Neural cell (in vitro differentiated cells): ENCODE measurements around the gene DCBLD2. TPM values are rescaled to one million over a fixed set of nuclear protein-coding genes. Genes with fewer than 3 reads are reported as not detected.

Experiments used
- H2AFZ ChIP-seq: fragments of 200-600, 300-800 bp; sonication (generic), shearing (Covaris generic); 2 replicates; pipeline ENCODE4 v1.6.0; 2014; ENCODE audit warnings: low read depth, mild to moderate bottlenecking, antibody characterized with exemption, low read length, moderate library complexity
- H3F3A ChIP-seq: fragments of 200-600 bp; shearing (Covaris generic); 2 replicates; pipeline ENCODE4 v1.6.1; 2016; ENCODE audit warnings: mild to moderate bottlenecking, moderate library complexity, mixed read lengths, antibody characterized with exemption, low read length; ENCODE audit not compliant: insufficient read depth, poor library complexity, severe bottlenecking
- H3K27ac ChIP-seq: fragments of 200-600, 300-800 bp; sonication (generic), shearing (Covaris generic); 2 replicates; pipeline ENCODE4 v1.5.1; 2014; ENCODE audit warnings: mild to moderate bottlenecking, low read length, moderate library complexity
- H3K27me3 ChIP-seq: fragments of 300-800, 200-600 bp; sonication (generic), shearing (Covaris generic); 2 replicates; pipeline ENCODE4 v1.6.0; 2014; ENCODE audit warnings: mild to moderate bottlenecking, low read depth, low read length, moderate library complexity; ENCODE audit not compliant: insufficient read depth
- H3K36me3 ChIP-seq: fragments of 300-800, 200-600 bp; sonication (generic), shearing (Covaris generic); 2 replicates; pipeline ENCODE4 v1.5.1; 2014; ENCODE audit warnings: mild to moderate bottlenecking, antibody characterized with exemption, low read length, moderate library complexity; ENCODE audit not compliant: insufficient read depth
- H3K4me2 ChIP-seq: fragments of 300-800, 200-600 bp; sonication (generic), shearing (Covaris generic); 2 replicates; pipeline ENCODE4 v1.6.0; 2014; ENCODE audit warnings: mild to moderate bottlenecking, low read length
- H3K4me3 ChIP-seq: fragments of 300-800, 200-600 bp; sonication (generic), shearing (Covaris generic); 2 replicates; pipeline ENCODE4 v1.5.1; 2014; ENCODE audit warnings: mild to moderate bottlenecking, low read length, moderate library complexity
- H3K79me2 ChIP-seq: fragments of 200-600 bp; shearing (Covaris generic); replicated peaks from 2 replicates; pipeline ENCODE4 v1.6.0; 2014; ENCODE audit warnings: mild to moderate bottlenecking, low read length, moderate library complexity; ENCODE audit not compliant: insufficient read depth
- H3K9ac ChIP-seq: fragments of 300-800, 200-600 bp; sonication (generic), shearing (Covaris generic); 2 replicates; pipeline ENCODE4 v1.6.1; 2016; ENCODE audit warnings: mild to moderate bottlenecking, low read length, mixed read lengths
- H3K9me2 ChIP-seq: fragments of 200-600 bp; shearing (Covaris generic); 2 replicates; pipeline ENCODE4 v1.6.1; 2016; ENCODE audit warnings: mild to moderate bottlenecking, low read length, mixed read lengths; ENCODE audit not compliant: insufficient read depth
- H3K9me3 ChIP-seq: fragments of 200-600, 300-800 bp; sonication (generic), shearing (Covaris generic); 2 replicates; pipeline ENCODE4 v1.6.1; 2016; ENCODE audit warnings: mild to moderate bottlenecking, mixed run types, low read length, moderate library complexity, mixed read lengths
- H4K20me1 ChIP-seq: fragments of 200-600 bp; shearing (Covaris generic); 2 replicates; pipeline ENCODE4 v1.6.1; 2016; ENCODE audit warnings: mild to moderate bottlenecking, mixed run types; ENCODE audit not compliant: insufficient read depth
- EP300 ChIP-seq: fragments of 450-650 bp; conservative IDR thresholded peaks from 2 replicates; pipeline ENCODE4 v1.6.1; 2014; ENCODE audit warnings: antibody characterized with exemption, mild to moderate bottlenecking, moderate library complexity; ENCODE audit not compliant: poor library complexity, severe bottlenecking
- EZH2 ChIP-seq: fragments of 200-600, 300-800 bp; shearing (Covaris generic), sonication (generic); IDR thresholded peaks from 2 replicates; pipeline ENCODE4 v1.6.1; 2014; ENCODE audit warnings: antibody characterized with exemption, low read length, borderline replicate concordance, mild to moderate bottlenecking; ENCODE audit not compliant: insufficient read depth, poor library complexity, severe bottlenecking
- MXI1 ChIP-seq: fragments of 450-650 bp; conservative IDR thresholded peaks from 2 replicates; pipeline ENCODE4 v1.6.1; 2014; ENCODE audit warnings: antibody characterized with exemption, mild to moderate bottlenecking; ENCODE audit not compliant: poor library complexity, severe bottlenecking
- POLR2AphosphoS5 ChIP-seq: IDR thresholded peaks from 2 replicates; pipeline ENCODE4 v1.6.1; 2012
- RAD21 ChIP-seq: fragments of 450-650 bp; conservative IDR thresholded peaks from 2 replicates; pipeline ENCODE4 v1.6.1; 2014; ENCODE audit warnings: antibody characterized with exemption, mild to moderate bottlenecking, moderate library complexity
- REST ChIP-seq: IDR thresholded peaks from 2 replicates; pipeline ENCODE4 v1.6.1; 2012; ENCODE audit warnings: borderline replicate concordance
- SMC3 ChIP-seq: fragments of 450-650 bp; conservative IDR thresholded peaks from 2 replicates; pipeline ENCODE4 v1.6.1; 2014; ENCODE audit warnings: antibody characterized with exemption, mild to moderate bottlenecking, moderate library complexity; ENCODE audit not compliant: poor library complexity
- TAF1 ChIP-seq: IDR thresholded peaks from 2 replicates; pipeline ENCODE4 v1.6.1; 2012; ENCODE audit warnings: low read depth
- polyA plus RNA-seq: library from polyadenylated mRNA; depleted of rRNA; stranded (reverse); fragments of >200 nt; gene quantifications from 2 replicates; pipeline ENCODE4 v1.2.3, GENCODE V29; 2014
- TF ChIP-seq, protein P1 (sequence below): fragments of 450-650 bp; IDR thresholded peaks from 2 replicates; pipeline ENCODE4 v1.5.1; 2014; ENCODE audit warnings: antibody characterized with exemption, mild to moderate bottlenecking, moderate library complexity; ENCODE audit not compliant: poor library complexity, severe bottlenecking

Gene DCBLD2
- polyA plus RNA-seq, 1 donor from 2014 or later, result 69.0 TPM

- Histone ChIP-seq H3F3A (no peaks in the 10 kb centered on the region), H2AFZ (no peak overlapping the region), H3K79me2 (peaks cover 97% of the 10 kb centered on the region), H3K4me3 (no peak overlapping the region), H3K9me3 (no peaks in the 10 kb centered on the region), H3K9ac (no peak overlapping the region), H3K27ac (no peak overlapping the region), H3K27me3 (no peaks in the 10 kb centered on the region), H3K36me3 (no peaks in the 10 kb centered on the region), H3K9me2 (no peaks in the 10 kb centered on the region), H3K4me2 (no peak overlapping the region), H4K20me1 (no peaks in the 10 kb centered on the region)
- TF ChIP-seq RAD21 (no peak), EP300 (no peak), EZH2 (no peak), TAF1 (no peak), REST (no peak), SMC3 (no peak), POLR2AphosphoS5 (no peak), MXI1 (no peak)
- TF ChIP-seq, protein P1, sequence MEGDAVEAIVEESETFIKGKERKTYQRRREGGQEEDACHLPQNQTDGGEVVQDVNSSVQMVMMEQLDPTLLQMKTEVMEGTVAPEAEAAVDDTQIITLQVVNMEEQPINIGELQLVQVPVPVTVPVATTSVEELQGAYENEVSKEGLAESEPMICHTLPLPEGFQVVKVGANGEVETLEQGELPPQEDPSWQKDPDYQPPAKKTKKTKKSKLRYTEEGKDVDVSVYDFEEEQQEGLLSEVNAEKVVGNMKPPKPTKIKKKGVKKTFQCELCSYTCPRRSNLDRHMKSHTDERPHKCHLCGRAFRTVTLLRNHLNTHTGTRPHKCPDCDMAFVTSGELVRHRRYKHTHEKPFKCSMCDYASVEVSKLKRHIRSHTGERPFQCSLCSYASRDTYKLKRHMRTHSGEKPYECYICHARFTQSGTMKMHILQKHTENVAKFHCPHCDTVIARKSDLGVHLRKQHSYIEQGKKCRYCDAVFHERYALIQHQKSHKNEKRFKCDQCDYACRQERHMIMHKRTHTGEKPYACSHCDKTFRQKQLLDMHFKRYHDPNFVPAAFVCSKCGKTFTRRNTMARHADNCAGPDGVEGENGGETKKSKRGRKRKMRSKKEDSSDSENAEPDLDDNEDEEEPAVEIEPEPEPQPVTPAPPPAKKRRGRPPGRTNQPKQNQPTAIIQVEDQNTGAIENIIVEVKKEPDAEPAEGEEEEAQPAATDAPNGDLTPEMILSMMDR, result no peak
Measured at GRCh38 chr3:98890965-98891910, 10.3 kb downstream of the DCBLD2 start.

DNA sequence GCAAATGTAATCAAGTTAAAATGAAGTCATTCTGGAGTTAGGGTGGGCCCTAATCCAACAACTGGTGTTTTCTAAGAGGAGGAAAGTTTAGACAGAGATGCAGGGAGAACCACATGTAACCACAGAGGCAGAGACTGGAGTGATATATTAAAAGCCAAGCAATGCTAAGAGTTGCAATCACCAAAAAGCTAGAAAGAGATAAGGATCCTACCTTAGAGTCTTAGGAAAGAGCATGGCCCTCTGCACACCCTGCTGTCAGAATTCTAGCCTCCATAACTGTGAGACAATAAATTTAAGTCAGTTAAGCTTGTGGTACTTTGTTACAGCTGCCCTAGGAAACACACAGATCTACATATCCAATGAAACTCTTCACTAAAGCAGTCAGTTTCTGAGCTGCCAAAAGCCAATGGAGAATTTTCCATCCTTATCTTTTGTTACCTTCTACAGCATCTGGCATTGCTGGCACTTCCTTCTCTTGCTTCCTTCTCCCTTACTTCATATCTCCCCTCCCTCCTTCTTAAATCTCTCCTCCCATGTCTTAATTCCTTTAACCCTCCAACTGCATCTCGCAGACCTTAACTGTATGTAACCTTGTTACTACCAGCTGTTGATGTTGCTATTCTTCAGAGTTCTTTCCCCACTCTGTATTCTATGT, 11.2 kb downstream of the DCBLD2 start:
- Histone ChIP-seq H3K36me3 (no peaks in the 10 kb centered on the region), H3K4me3 (no peak overlapping the region), H3K9me3 (no peaks in the 10 kb centered on the region), H3K27me3 (no peaks in the 10 kb centered on the region), H3K9me2 (no peaks in the 10 kb centered on the region), H3K4me2 (no peak overlapping the region), H3K79me2 (peaks cover 95% of the 10 kb centered on the region), H2AFZ (no peak overlapping the region), H3F3A (no peaks in the 10 kb centered on the region), H3K9ac (no peak overlapping the region), H3K27ac (no peak overlapping the region), H4K20me1 (no peaks in the 10 kb centered on the region)
- TF ChIP-seq, protein P1, result no peak
- TF ChIP-seq EZH2 (no peak), POLR2AphosphoS5 (no peak), REST (no peak), RAD21 (no peak), MXI1 (no peak), SMC3 (no peak), TAF1 (no peak), EP300 (no peak)
